Astrocyte of the hippocampus (primary cell): Measurements from ENCODE around the gene TRPV5.

ENCODE experiments used
- DNase-seq: peaks from one replicate; pipeline ENCODE4 v3.0.0; 2011; ENCODE audit warnings: low read depth, low spot score

The TRPV5 gene

DNA sequence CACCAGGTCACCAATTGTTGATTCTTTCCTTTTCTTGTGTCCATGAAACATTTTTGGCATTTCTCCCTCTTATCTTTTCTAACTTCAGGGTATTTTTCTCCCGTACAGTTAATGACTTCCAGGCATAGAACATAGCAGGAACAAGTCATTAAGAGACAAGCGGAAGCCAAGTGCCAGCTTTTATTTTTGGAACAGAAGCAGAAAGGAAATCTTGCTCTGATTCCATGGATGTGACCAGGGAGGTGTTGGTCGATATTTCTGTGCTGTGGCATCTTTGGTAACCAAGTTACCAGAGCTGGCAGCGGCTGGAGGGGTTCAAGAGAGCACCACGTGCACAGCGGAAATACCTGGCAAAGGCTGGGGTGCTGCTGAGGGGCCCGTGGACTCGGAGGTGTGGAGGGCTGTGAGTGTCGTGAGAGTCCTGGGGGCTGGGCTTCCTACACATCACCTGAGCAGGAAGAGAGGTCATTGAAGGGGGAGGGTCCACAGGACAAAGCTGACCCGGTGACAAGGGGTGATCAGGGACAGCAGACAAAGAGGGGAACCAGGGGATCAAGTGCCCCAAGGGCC, 7.5 kb upstream of the TRPV5 start:
- DNase-seq = no peak

DNA sequence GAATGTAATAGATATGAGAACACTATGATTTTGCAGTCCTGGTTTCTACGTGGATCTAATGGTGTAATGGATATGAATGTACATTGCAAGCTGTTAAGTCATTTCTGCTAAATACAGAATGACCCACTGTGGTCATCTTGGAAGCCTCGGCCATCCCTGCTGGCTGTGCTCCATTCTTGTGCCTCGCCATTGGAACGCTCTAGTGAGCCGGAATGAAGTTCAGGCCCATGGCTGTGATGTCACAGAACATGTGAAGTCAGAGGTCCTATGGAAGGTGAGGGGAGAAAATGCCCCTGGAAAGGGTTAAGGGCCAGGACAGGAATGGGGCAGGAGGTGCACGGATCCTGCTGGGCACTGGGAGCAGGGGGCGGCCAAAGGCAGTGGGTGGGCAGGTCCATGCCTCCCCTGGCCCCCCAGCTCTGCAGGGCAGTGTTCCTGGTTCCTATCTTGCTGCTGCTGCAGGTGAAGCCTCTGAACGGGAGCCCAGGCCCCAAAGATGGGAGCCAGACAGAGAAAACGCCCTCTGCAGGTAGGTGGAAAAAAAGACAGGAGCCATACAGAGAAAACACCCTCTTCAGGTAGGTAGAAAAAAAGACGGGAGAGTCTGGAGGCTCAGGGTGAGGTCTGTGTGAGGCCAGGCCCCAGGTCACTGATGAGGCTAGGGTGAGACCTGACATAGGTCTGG, 5.8 kb upstream of the TRPV5 start, which contains the start of gene LLCFC1:
TSS of gene LLCFC1 (plus strand) at position 259 of the 685 bp plus-strand sequence. CDS start at position 397, 138 bp downstream.
- no peak for DNase-seq

DNA sequence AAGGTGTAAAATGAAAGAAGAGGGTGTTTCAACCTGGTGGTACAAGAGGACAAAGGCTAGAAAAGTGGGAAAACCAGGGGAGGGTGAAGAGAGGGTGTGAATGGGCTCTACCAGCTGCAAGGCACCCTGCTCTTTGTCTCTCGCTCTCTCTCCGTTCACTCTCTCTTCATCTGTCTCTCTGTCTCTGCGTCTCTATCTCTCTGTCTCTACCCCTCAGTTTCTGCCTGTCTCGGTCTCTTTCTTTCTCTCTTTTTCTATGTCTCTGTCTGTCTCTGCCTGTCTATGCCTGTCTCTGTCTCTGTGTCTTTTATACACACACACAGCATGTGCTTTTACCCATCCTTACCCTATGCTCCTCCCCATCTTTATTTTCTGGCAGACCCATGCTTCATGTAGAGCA, 5.1 kb upstream of the TRPV5 start:
- no peak for DNase-seq

DNA sequence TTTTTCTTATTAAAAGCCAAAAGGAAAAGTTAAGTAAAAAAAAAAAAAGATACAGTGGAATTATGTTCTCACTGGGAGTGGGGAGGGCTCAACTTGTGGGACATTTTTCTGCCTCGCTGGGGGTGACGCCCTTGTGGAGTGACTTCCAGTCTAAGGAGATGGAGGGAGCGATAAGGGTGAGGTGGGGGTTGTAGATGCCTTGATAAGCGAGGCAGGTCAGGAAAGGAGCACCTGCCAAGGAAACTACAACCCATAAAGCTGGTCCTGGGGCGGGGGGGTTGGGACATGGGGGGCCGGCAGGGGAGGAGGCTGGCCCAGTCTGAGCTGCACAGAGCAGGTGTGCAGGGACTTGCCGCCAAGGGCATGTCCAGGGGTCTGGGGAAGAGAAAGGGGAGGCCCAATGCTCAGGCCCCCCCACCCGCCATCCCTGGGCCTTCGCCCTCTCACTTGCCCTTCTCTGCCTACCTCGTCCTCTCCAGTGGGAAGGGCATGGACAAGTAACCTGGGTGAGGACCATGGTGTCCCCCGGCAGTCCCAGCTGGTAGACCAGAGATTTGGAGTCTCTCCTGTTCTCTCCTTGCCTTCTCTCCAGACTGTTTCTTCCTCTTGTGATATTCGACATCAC, 2.5 kb upstream of the TRPV5 start:
- no peak for DNase-seq

DNA sequence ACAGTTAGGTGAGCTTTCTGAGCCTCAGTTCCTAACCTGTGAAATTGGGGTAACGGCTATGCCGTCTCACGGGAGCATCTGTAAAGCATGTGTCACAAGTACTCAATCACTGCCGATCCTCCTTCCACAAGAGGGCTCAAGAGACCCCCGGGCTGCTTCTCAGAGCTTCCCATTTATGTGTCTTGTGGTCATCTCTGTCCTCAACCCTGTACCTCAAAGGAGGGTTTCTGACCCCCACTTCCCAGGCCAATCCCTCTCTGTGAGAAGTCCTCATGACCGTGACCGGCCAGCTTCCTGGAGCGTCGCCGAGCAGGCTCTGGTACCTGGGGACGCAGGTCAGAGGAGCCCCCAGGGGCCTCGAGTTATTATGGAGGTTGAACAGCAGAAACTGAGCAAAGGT, 510 bp upstream of the TRPV5 start:
- no peak for DNase-seq

DNA sequence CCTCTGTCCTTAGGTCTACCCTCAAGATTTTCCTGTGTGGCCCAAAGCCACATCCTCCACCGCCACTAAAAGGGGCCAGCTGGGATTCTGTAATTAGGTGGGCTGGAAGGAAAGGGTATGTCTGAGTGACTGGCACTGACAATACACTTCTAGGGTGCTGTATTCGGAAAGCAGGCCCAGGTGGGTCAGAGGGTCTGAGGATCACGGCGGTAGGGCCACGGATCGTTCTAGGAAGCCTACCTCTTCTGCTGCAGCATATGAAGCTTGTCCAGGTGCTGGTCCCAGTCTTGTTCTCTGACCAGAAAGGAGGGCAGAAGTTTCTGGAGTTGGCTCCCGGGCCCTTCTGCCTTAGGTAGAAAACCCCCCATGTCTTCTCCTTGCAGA, 462 bp downstream of the TRPV5 start:
- DNase-seq = no peak

DNA sequence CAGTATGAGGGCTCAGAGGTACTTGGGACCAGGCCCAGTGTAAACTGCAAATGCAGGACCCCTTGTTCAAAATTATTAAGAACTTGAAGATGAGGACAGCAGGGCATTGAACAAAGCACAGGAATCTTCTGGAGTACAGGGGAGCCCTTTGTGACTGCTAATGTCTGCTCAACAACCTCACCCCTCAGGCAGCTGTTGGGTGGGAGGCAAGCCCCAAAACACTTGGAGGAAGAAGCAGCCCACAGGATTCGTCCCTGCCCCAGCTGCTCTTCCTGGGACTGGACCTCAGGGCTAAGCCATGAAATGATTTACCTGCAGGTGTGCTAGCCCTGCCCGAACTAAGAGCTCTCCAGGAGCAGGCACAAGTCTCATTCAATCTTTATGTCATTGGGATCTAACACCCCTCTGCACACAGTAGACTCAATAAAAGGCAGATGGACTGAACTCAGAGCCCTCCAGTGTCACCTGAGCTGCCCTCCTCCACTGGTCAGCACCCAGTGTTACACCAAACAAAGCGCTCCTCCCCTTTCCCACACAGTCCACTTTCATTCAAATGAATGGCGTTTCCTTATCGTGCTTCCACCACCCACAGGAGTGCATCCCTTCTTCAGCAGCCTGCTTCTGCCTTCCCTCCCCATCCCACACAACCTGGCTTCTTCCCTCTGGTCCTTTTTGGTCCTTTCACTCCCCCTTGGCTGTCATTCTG, 1.0 kb downstream of the TRPV5 start:
- DNase-seq = no peak

DNA sequence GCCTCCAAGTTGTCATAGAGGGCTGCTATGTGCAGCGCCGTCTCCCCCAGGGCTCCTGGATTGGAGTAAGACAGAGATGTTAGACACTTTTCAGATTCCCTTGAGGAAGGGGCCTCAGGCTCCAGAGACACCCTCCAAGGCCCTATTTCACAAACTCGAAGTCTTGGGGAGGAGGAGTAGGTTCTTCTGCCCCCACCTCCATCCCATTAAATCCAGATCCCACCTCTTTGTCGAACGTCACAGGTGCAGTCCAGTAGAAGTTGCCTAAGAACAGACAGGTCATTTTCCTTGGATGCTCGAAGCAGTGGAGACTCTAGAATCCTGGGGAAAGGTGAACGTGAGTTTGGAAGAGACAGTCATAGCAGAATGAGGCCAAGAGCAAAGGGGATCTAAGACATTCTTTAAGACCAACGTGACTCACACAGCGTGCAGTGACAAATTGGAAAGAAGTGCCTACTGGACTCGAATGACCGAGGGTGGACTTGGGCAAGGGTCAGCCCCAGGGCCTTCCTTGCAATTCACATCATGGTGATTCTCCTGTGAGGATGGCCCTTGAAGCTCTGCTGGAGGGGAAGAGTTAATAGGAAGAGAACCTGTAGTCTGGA, 3.3 kb downstream of the TRPV5 start:
- DNase-seq = no peak

DNA sequence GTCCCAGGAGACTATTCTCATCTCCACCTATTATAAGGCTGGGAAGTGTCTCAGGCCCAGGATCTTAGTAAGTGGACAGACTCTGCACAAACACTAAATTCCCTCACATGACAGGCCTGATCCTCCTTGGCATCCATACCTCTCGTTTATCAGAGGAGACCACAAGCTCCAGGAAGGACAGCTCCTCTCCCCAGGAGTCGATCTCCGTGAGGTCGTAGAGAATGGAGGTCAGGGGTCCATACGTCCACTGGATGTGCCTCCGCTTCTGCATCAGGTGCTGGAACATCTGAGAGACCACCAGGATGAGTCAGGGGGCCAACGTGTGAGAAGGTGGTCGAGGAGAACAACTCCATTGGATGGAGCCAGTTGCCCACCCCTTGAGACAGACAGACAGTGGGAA, 5.6 kb downstream of the TRPV5 start:
- no peak for DNase-seq

DNA sequence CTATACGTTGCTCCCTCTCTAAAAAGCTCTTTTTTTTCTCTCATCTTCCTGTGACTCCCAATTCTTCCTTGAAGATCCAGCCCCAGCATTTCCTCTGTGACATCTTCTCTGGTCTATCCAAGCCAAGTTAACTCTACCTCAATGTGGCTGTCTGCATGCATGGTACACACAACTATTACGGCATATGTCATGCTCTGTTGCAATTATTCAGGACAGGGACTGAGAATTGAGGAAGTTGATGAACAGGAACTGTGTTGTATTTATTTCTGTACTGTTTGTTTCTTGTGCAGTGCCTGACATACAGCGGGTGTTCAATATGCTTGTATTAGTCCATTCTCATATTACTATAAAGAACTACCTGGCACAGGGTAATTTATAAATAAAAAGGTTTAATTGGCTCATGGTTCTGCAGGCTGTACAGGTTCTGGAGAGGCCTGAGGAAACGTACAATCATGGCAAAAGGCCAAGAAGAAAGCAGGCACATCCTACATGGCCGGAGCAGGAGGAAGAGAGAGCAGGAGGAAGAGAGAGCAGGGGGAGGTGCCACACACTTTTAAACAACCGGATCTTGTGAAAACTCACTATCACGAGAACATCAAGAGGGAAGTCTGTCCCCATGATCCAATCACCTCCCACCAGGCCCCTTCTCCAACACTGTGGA, 6.3 kb downstream of the TRPV5 start:
- DNase-seq = no peak

DNA sequence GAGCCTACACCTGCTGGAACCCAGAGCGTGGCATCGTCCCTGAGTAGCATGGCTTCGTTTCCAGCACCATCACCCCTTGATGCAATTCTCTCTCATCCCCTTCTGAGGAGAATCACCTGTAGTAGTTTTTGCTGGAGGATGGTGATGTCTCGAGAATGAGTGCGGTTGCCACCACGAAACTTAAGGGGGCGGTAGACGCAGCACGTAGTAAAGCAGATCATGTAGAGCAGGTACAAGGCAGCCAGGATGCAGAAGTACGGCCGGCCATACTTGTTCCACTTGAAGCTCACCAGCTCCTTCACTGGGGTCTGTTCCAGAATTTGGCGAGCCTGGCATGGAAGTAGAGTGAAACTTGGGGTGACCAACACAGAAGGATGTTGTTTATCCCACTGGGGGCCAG, 8.1 kb downstream of the TRPV5 start:
- DNase-seq = no peak

DNA sequence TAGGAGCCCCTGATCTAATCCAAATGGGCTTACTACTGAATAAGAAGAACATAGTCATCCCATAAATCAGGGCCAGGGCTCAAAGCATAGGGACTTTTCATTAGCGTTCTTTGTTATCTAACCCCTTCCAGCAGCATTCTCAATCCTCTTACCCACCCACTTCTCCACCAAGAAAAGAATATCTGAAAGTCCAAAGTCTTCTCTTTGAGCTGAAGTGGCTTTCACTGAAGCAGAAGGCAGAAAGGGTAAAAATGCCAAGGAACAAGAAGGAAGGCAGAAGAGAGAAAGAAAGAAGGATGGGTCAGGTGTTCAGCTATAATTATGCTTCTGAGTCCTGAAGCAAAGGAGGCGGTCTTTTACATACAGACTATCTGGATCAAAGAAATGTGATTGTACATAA, 10.2 kb downstream of the TRPV5 start:
- DNase-seq = no peak

DNA sequence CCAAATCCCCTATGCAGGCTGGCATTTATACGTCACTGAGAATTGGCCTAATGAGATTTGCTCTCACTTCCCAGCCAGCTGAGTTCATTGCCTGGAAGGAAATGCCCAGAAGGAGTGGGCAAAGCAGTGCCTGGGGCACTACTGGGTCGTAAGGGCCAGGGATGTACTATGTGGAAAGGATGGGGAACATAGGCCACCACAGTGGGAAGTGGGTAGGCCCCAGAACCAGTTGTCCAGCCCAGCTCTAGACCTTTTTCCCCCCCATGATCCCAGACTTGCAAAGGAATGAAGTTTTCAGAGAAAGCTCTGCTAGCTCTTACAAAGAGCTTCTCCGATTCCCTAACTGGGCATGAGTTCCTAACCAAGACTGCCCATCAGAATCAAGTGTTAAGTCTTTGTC, 13.9 kb downstream of the TRPV5 start:
- no peak for DNase-seq

DNA sequence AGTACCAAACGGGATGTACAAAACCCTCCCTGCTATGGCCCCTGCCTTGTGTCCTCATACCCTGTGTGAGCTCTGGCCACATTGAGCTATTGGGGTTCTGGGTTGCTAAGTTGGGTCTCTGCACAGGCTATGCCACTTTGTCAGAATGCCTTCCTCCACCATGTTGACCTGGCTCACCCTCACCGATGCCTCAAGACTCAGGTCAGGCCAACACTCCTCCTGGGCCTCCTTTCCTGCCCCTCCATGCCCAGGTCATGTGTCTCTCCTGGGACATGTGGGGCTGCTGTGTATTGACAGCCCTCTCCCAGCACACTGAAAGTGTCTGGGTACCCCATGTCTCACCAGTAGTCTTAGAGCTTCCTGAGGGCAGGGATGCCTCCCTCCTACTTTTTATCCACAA, 14.6 kb downstream of the TRPV5 start:
- DNase-seq = no peak

DNA sequence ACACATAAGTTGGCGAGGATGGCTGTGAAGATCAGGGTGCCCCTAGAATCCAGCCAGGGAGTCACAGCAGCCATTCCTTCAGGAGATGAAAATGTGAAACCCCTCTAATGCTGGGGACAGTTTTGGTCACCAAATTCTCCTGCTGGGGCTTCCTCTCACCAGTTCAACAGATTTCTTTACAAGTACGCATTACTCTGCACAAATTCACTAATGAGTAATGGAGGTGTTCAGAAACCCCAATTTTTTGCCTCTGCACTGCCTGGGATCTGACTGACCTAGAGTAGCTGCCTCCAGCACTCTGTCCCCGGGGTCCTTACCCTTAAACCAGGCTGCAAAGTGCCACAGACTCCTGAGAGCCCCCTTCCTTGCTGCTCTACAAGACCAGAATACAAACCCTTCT, 16.1 kb downstream of the TRPV5 start:
- DNase-seq = no peak

DNA sequence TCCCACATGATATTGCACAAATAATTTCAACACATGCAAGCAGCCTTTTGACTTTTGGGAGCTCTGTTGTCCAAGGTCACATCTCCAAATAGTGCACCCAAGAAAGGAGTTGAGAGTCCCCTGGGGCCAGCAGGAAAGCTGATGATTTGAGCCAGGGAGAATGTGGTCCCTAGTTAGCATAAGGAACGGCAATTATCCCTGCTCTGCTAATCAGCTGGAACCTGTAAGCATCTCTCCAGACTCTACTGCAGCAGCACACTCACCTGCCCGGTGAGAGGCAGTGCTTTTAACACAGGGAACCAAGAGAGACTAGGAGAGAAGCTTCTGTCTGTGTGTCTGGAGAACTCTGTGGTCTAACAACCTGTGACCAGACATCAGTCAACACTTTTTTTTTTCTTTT, 17.0 kb downstream of the TRPV5 start:
- no peak for DNase-seq

DNA sequence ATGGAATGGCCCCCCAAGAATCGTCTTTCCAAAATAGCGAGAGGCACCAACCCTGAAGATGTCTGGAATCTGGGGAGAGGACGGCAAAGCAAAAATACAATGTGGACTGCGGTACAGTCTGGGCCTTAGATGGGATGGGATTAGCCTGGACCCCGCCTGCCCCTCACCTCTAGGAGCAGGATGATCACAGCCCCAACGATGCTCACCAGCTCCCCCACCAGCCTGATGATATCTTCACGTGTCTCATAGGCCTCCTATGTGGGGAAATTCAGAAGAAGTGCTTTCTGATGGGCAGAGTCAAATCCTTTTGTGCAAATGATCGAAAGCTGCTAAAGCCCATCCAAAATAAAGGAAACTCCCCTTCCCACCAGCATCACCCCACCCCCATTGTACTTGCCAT, 18.2 kb downstream of the TRPV5 start:
- no peak for DNase-seq

DNA sequence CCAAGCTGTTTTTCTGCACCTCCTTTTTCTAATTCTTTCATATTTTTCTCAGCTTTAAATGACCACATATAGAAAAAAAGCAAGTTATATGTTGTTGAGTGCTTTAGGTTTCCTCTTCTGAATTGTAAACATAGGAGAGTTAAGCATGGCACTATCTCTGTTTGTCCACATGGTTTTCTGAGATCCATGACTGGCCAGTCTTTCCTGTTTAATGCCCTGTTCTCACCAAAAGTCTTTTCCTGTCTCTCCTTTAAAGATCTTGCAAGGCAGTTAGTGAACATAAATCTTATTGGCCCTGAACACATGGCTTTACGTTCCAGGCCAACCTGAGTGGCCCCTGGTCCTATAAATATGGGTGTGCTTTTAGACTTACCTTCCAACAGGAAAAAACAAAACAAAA, 19.4 kb downstream of the TRPV5 start:
- DNase-seq = no peak

DNA sequence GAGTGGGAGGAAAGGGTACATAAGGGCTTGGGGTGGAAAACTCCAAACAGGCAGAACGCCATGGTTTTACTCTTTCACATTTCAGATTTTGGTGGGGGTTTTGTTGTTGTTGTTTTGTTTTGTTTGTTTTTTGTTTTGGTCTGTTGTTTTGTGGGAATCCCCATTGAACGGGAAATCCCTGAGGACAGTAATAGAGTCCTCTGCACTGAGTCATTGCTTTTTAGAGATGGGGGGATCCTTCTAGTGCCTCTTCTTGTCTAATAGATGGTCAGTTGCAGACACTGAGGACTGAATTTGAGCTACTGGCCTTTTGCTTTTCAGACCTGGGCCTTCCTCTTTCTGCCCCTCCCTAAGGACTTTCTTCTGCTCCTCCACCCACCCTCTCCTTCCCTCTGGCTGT, 20.0 kb downstream of the TRPV5 start:
- no peak for DNase-seq

DNA sequence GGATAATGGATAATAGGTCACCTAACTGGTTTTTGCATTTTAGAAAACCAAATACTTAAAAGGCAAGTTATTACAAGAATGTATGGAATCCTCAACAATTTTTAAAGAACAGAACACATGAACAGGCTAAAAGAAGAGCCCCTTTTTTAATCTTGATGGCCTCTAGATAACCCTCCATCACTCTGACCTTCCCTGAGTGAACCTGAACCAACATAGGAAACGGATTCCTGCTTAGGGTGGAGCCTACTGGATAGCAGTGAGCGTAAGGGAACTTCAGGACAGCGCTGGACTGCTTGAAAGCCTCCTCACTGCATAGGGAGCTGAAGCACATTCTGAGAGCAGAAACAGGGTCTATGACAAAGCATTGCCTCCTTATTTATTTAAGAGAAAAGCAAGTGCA, 20.5 kb downstream of the TRPV5 start:
- DNase-seq = no peak

DNA sequence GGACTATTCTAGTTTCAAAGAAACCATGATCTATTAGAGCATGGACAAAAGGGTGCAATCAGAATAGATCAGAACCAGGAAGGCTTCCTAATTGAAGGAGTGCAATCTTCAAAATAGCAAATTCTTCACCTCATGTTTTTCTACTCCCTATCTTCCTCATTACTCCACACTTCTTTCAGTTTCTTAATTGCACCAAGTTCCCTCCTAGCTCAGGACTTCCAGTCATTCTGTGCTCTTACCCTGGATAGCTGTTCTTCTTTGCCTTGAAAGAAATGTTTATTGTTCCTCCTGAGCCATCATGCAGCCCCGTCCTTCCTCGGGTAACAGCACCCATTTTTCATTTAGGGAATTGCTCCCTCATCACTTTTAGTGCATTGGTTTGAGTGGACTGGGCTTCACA, 23.1 kb downstream of the TRPV5 start:
- no peak for DNase-seq

DNA sequence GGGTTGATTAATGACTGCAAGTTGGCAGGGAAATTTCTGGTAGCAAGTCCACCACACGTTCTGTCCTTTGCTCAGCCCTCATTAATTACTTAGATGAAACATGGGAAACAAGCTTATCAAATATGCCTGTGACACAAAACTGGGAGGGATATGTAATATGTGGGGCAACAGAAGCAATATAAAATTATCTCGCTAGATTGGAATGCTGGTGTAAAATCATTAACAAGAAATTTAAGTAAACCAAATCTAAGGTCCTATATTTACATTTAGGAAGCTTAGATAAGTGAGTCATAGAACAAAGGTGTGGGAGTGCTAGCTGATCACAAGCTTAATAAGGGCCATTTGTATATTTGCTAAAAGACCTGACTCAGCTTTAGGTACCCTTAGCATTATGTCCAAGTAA, 23.5 kb downstream of the TRPV5 start:
- peak; percentile 3 for DNase-seq
